Subcutaneous adipose tissue (tissue), 4 donors: ENCODE results near the gene WDR91. TPM values are rescaled to one million over a fixed set of nuclear protein-coding genes. Genes with fewer than 3 reads are reported as not detected.

Experiments
- small RNA-seq: library from RNA; depleted of rRNA; stranded (forward); fragments of <200 nt; gene quantifications from one replicate; pipeline ENCODE3, GENCODE V24; 2016
- total RNA-seq, 4 donors: library from RNA; depleted of rRNA; stranded (reverse); fragments of >200 nt; gene quantifications; one replicate each; pipeline ENCODE4 v1.1.0, GENCODE V29; 2016
- TF ChIP-seq, protein P1 (sequence below): fragments of 450-650 bp; IDR thresholded peaks from one replicate; pipeline ENCODE4 v1.5.1; 2016; ENCODE audit warnings: low read depth, mild to moderate bottlenecking, control low read depth, antibody characterized with exemption, moderate library complexity

The WDR91 gene
- total RNA-seq, 4 donors from 2014 or later = 11.3 to 30.2 (median 24.1) TPM

- TF ChIP-seq, protein P1, sequence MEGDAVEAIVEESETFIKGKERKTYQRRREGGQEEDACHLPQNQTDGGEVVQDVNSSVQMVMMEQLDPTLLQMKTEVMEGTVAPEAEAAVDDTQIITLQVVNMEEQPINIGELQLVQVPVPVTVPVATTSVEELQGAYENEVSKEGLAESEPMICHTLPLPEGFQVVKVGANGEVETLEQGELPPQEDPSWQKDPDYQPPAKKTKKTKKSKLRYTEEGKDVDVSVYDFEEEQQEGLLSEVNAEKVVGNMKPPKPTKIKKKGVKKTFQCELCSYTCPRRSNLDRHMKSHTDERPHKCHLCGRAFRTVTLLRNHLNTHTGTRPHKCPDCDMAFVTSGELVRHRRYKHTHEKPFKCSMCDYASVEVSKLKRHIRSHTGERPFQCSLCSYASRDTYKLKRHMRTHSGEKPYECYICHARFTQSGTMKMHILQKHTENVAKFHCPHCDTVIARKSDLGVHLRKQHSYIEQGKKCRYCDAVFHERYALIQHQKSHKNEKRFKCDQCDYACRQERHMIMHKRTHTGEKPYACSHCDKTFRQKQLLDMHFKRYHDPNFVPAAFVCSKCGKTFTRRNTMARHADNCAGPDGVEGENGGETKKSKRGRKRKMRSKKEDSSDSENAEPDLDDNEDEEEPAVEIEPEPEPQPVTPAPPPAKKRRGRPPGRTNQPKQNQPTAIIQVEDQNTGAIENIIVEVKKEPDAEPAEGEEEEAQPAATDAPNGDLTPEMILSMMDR = no peak
Measured at GRCh38 chr7:135143885-135144668, 67.2 kb downstream of the WDR91 start.

Small RNA genes lying within 50 kb of the gene (small RNA-seq; reads per million reads assigned to genes)
- gene MIR6509 = not detected

Other genes starting within 250 kb of the WDR91 start
- 1 to 10 TPM; 2.9 to 4.9 (median 3.6) TPM for gene AGBL3, start 225.0 kb downstream of the WDR91 start, total RNA-seq
- 100 to 1,000 TPM in 1 of 4 donors, 10 to 100 TPM in 3; 36.7 to 114 (median 67.4) TPM for gene TMEM140, start 63.5 kb downstream of the WDR91 start, total RNA-seq
- 10 to 100 TPM; 21.9 to 33.0 (median 29.8) TPM for gene CYREN, start 40.8 kb downstream of the WDR91 start, total RNA-seq
- not detected for gene STRA8, start 22.3 kb upstream of the WDR91 start, total RNA-seq